NCI-H2107 treated with DMSO at 0.1 percent for 48 hours (cell line): ENCODE measurements around the gene NINJ2.
A peak's percentile ranks its signal among the peaks of the same experiment; 100 is the strongest.

Experiments used
- DNase-seq: peaks from one replicate; lab custom pipeline; 2025; ENCODE audit not compliant: unreplicated experiment; lab: John Stamatoyannopoulos, UW

Gene NINJ2

DNA sequence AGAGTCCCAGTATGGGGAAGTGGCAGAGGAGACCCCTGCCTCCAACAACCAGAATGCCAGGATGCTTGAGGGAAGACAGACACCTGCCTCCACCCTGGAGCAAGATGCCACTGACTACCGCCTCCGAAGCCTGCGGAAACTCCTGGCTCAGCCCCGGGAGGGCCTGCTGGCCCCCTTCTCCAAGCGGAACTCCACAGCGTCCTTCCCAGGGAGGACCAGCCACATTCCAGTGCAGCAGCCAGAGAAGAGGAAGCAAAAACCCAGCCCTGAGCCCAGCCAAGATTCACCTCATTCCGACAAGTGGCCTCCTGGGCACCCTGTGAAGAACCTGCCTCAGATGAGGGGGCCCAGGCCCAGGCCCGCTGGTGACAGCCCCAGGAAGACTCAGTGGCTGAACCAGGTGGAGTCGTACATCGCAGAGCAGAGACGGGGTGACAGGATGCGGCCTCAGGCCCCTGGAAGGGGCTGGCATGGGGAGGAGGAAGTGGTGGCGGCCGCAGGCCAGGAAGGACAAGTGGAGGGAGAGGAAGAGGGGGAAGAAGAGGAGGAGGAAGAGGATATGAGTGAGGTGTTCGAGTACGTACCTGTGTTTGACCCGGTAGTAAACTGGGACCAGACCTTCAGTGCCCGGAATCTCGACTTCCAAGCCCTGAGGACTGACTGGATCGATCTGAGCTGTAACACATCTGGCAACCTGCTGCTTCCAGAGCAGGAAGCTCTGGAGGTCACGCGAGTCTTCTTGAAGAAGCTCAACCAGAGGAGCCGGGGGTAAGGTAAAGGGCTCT is 109.8 kb downstream of the NINJ2 start:
- no peak for DNase-seq

DNA sequence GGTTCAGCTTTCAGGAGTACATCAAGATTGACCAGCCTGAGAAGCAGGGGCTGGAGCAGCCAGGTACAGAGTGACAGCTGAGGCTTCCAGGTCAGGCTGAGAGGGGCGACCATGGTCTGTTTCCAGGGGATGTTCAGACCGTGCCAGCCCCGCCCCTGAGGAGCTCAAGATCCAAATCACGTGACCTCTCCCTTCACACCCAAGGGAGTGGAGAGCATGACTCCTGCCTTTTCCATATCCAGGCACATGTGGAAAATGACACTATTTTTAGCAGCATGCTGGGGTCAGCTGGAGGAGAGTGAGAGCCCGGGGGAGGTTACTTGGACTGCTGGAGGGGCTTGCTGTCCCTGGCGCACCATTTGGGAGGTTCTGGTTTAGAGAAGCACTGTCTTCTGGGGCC is 110.8 kb downstream of the NINJ2 start:
- no peak for DNase-seq

DNA sequence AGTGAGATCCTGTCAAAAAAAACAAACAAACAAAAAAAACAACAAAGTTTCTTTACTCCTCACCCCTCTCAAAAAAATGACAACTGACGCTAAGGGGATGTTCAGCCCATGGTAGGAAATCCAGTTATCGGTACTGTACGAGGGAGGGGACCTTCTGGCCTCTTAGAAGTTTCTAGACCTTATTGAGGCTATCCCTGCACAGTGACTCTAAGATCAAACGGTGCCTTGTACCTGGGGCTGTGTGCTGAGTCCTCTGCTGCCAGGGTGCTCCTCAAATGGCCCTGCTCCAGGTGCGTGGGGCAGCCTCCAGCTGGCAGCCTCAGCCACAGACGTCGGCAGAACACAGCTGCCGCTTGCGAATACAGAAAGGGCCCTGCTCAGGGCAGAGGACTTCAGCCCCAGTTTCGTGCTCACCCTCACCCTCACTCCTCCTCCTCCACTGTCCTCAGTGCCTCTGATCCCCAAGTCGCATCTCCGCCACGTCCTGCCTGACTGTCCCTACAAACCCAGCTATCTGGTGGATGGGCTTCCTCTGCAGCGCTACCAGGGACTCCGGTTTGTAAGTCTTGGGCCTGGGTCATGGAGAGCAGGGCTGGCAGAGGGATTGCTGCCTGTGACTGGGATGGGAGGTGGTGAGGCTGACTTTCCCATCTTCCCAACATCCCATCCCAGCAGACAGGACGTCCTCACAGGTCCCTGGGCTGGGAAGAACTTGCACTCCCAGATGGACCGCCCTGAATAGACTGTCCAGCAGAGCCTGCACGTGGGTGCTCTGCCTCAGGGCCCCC is 112.6 kb downstream of the NINJ2 start:
- no peak for DNase-seq

DNA sequence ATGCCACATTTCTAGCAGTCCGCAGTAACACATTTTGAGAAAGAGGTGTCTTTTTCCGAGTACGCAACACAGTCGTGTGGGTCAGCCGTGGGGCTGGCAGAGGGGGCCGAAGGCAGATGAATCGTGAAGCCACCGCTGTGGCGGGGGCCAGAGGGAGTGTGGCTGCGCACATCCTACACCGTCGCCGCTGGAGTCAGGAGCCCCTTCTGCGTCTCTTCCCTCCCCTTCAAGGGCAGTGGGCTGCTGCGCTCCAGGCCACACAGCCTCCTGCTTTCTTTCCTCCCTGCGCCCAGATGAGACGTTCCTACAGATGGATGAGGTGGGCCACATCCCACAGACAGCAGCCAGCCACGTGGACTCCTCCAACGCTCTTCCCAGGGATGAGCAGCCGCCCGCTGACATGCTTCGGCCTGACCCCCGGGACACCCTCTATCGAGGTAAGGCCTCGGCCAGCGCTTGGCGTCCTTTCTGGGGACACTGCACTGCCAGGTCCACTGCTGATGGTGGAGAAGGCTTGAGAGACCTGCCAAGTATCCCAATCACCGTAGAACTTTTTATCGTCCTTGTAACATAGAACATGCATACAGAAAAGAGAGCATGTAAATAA is 113.7 kb downstream of the NINJ2 start:
- DNase-seq = no peak

DNA sequence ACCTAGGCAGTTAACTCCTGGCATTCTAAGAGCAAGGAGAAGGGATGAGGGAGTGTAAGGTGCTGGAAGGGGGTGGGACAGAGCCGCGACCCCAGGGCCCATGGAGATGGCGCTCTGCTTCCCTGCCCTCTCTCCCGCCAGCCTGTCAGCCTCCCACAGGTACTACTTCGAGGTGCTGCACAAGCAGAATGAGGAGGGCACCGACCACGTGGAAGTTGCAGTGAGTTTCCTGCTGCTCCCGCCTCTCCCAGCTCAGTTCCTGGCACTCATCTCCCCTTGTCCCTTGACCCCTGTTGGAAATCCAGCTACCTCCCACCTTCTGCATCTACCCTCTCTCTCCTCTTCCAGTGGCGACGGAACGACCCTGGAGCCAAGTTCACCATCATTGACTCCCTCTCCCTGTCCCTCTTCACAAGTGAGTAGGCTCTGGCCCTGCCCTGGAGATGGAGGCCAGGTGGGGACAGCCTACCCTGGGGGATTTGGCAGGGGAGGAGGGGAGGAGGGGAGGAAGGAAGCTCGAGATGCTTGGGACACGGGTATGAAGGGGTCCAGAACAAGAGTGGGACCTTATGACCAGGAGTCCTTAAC is 115.3 kb downstream of the NINJ2 start:
- DNase-seq = no peak

DNA sequence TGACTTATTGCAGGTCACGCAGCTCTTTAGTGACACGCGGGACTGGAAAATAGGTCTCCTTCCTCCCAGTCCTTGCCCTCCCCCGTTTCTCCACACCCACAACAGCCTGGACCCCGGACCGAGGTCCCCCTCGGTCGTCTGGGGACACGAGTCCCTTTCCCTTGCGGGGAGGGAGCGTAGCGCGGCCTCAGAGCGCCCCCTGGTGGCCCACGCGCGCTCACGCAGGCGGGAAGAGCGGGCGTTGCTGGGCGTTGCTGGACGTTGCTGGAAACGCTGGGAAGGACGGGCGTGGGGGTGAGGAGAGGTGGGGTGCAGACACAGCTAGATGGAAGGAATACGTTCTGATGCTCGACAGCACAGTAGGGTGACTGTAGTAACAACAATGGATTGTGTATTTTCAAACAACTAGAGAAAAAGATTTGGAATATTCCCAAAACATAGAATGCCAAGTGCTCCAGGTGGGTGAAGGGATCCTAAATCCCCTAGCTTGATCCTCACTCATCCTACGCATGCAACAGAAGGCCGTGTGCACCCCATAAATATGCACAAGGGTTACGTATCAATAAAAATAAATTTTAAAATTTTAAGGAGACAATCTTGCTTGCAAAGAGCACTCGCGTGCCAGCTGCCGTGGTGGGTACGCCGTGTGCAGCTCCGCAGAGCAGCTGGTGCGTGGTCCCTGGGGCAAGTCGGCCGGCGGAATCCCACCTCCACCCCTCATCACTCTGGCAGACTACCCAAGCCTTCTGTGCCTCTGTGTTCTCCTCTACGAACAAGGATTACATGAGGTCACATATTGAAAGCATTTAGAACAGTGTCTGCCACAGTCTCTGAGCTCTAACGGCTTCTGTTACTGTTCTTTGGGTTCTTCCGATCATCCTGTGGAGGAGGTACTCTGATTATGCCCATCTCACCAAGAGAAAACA is 116.1 kb downstream of the NINJ2 start:
- peak; percentile 22 for DNase-seq

DNA sequence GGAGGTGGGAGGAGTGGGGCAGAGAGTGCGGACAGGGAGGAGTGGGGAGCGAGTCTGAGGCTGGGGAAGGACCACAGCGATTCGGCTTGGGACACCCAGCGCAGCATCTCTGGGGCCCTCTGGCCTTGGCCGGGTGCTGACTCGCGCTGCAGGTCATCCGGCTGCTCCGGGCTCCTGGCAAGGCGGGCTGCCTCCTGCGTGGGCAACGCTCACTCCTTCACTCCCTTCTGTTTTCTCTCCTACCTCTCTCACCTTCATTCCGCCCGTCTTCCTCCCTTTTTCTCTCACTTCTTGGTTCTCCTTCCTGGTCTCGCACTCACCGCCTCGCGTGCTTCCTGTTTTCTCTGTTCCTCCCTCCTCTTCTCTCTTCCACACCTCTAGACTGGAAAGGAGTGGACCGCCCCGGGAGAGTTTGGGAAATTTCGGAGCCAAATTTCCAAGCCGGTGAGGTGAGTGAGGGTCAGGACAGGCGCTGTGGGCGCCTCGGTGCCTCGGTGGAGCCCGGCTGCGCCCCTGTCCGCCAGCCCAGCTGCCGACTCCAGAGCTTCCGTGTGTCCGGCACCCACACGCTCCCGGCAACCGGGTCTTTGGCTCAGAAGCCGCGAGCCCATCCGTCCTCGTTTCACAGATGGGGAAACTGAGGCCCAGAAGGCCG is 116.9 kb downstream of the NINJ2 start:
- DNase-seq = no peak

DNA sequence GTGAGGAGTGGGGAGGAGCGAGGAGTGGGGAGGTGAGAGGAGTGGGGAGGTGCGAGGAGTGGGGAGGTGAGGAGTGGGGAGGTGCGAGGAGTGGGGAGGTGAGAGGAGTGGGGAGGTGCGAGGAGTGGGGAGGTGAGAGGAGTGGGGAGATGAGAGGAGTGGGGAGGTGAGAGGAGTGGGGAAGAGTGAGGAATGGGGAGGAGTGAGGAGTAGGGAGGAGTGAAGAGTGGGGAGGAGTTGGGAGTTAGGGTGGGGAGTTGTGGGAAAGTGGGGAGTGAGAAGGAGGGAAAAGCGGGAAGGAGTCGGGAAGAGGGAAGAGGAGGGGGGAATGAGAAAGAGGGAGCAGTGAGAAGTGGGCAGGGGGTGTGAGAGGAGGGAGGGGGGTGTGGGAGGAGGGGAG is 117.4 kb downstream of the NINJ2 start:
- no peak for DNase-seq

DNA sequence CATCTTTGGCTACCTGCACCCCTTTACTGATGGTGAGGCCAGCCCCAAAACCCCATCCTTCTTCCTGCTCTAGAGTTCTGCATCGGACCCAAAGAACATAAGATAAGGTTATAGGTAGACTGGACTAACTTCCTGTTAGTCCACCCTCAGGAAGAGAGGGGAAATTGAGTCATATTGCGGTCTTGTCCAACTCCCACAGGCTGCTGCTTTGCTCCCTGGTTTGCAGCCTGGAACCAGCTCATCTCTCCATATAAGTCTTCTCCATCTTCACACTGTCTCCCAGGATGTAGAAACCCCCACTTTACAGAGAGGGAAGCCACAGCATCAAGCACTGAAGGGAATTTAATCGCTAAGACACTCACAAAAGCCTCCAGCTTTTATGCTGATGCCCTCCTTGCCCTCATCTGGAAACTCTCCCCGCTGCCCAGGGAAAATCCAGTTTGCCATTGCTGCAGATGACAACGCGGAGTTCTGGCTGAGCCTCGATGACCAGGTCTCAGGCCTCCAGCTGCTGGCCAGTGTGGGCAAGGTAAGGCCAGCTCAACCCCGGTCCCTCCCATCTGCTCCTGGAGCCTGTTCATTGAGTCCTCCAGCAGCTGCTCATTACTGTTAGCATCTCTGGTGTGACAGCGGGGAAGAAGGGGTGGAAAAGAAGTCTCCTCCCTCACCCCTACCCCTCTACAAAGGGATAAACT is 118.2 kb downstream of the NINJ2 start:
- no peak for DNase-seq

DNA sequence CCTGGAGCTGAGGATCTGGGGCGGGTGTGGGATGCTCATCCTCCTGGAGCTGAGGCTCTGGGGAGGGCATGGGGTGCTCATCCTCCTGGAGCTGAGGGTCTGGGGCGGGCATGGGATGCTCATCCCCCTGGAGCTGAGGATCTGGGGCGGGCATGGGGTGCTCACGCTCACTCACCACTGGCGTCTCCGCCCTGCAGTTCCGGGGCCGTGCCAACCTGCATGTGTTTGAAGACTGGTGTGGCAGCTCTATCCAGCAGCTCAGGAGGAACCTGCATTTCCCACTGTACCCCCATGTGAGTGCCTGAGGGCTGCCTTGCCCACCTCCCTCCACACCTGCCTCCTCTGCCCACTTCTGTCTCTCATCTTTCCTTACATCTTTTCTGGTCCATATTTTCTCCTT is 119.1 kb downstream of the NINJ2 start:
- DNase-seq = no peak

DNA sequence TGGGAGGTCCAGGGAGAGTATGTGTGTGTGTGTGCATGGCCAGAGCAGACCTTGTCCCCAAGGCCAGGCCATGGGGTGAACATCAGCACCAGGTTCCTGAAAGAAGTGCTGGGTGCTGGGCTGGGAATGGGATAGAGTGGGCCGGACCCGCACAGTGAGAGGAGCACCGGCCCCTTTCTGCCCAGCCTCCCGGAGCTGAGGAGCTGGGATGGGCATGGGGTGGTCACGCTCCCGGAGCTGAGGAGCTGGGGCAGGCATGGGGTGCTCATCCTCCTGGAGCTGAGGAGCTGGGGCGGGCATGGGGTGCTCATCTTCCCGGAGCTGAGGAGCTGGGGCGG is 120.2 kb downstream of the NINJ2 start:
- no peak for DNase-seq

DNA sequence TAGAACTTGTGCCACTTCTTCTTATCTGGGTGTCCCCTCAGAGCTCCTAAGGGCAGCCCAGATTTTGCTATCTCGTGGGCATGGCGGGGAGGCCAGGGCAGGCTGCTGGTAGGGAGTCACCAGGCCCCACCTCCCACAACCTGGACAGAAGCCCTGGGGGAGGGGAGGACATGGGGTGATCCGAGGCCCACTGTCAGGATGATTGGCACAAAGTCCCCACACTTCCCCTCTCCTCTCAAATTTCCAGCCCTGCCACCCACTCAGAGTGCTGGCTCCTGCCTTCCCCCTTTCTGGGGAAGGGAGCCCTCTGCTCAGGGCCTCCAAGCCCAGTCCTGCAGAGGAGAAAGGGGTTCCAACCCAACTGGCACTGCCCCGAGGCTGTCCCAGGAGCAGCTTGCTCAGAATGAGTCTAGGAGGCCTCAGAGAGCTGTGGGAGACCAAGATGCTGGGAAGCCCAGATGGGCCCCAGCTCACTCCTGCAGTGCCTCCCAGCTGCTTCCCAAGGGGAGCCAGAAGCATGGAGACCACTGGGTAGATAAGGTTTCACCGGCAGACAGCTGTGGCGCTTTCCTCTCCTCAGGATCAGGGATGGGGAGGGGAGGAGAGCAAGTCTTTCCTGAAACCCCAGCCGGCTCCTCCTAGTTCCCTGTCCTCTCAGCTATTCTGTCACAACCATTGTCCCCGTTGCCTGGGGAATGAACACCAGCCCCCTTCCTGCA is 120.7 kb downstream of the NINJ2 start:
- DNase-seq = peak; percentile 60

DNA sequence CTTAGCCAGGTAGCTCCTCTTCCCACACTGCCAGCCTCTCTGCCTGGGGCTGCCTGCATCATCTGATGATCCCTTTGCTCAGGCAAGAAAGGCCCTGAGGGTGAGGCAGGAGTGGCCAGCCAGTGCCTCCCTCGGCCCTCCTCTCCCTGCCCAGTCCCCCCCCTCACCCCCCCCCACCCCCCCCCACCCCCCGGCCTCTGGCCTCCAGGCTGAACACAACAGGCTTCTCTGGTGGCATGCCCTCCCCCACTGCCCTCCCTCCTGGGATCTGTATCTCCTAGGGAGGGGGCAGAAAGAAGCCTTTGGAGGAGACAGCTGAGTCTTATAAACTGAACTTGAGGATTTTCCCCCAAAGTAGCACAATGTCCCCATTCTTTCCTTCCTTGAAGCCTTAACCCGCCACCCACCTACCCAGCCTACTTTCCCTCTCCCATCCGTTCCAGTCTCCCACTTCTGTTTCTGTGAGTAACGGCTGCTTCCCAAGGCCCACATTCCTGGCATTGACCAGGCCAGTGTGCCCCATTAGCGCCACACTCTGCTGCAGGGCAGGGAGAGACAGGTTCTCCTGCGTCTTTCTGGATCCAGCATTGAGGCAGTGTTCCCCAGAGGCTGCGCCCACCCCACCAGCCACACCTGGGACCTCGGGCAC is 121.4 kb downstream of the NINJ2 start:
- DNase-seq = no peak

DNA sequence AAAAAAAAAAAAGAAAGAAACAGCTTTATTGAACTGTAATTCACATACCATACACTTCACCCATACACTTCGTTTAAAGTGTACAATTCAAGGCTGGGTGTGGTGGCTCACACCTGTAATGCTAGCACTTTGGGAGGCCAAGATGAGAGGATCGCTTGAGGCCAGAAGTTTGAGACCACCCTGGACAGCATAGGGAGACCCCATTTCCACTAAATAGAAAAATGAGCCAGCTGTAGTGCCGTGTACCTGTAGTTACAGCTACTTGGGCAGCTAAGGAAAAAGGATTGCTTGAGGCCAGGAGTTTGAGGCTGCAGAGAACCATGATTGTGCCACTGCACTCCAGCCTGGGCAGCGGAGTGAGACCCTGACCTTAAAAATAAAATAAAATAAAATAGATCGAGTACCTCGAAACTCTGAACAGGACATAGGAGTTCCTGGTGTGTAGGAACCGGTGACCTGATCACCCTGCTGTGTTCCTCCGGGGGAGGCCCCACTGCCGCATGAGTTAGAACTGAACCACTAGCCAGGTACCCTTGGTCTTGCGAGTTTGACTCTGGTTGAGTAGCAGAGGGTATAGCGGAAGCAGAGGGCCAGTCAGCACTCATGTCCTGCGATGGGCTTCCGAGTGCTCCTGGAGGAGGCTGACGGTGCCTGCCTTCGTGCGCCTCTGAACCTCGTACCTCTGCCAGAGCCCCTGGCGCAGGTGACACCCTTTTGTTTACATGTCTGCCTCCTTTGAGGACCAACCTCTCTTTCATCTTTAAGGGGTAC is 123.5 kb downstream of the NINJ2 start:
- no peak for DNase-seq

DNA sequence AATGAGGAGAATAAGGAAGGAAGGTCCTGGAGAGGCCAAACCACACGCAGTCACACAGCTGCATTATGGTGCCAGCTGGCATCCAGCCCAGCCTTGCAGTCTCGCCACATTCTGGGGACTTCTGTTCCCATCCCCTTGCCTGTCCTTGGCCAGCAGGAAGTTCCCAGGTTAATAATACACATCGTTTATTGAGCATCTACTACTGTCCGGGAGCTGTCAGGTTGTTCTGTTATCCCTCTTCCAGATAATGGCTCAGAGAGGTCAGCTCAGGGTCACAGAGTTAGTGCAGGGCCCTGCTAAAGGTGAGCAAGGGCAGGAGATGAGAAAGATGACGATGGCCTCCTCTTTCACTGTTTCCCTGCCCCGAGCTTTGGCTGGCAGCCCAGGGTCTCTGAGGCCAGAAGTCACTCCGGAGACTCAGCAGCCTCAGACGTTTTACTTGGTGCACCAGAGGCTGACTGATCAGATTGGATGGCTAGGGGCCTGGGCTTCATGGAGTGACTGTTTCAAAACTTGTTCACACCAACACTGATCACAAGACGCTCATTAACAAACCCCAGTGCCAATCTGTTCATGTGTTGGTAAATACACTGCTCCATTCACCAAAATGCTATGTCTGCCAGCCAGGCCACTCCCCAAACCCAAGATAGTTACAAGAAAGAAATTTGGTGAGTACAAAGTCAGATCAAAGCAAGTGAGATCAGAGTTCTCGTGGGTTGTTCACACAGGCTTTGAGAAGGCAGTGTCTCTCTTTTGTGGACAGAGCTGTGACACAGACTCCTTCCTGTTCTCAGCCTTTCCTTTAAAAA is 124.3 kb downstream of the NINJ2 start:
- peak; percentile 26 for DNase-seq

DNA sequence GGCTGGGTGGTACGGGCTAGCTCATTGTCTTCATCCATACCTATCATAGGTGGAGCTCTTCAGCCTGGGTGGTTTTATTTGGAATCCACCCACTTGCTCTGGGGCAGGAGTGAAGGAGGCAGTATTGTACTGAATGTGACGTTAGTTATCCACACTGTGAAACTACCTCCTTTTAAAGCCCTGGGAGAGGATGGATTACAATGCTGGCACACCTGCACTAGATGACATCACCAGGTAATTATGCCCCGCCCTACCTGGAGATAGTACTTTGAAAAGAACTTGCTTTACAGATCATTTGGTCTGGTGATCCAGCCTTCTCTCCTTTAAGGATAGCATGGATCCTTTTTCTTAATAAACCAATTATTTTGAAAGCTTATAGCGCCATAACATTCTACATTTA is 125.5 kb downstream of the NINJ2 start:
- peak; percentile 70 for DNase-seq

DNA sequence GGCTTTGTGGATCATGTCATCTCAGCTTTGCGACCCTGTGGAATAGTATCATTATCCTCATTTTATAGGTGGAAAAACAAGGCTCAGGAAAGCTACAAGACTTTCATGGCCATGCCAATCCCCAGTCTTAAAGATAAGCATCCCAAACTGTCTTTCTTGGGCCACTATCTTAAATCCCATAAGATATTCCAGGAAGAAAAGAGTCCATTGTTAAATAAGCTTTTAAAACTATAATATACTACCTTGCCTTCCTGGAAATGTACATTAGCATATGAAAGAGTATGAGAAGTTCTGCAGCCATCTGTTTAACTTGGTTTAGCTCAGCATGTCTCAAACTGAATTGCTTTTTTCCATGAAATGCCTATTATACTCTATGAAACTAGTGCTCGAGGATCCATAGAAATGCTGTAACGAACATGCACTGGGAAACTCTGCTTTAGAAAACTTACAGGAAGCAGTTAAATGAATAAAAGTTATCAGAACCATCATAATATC is 126.4 kb downstream of the NINJ2 start:
- no peak for DNase-seq
